A673 (cell line): ENCODE measurements around the gene LCN1. TPM values are rescaled to one million over a fixed set of nuclear protein-coding genes. Genes with fewer than 3 reads are reported as not detected.

Experiments
- BruUV-seq: library from RNA; stranded (reverse); fragments of 400-500 nt; replicated peaks from 2 replicates; lab custom pipeline; 2021; lab: Mats Ljungman, UMichigan
- CTCF ChIA-PET: fragments of 300-600 bp; sonication (Branson Sonifier 250); formaldehyde crosslinking; loops from one replicate; lab custom pipeline; 2022; ENCODE audit warnings: antibody characterized with exemption; lab: Charles Lee
- POLR2A ChIA-PET: fragments of 300-600 bp; sonication (Branson Sonifier 250); formaldehyde crosslinking; loops from one replicate; lab custom pipeline; 2022; ENCODE audit warnings: antibody characterized with exemption; ENCODE audit not compliant: low non-redundant PET; lab: Charles Lee
- DNase-seq: peaks from one replicate; pipeline ENCODE4 v3.0.0-alpha.2; 2015; ENCODE audit warnings: low spot score
- H3K27ac ChIP-seq: fragments of 200-600 bp; sonication (generic); 2 replicates; pipeline ENCODE4 v1.5.1; 2016; ENCODE audit warnings: mixed run types, low read depth, mild to moderate bottlenecking, mixed read lengths, antibody characterized with exemption, low read length; ENCODE audit not compliant: poor library complexity, severe bottlenecking
- H3K27me3 ChIP-seq: fragments of 200-600 bp; sonication (generic); replicated peaks from 2 replicates; pipeline ENCODE4 v1.6.1; 2017; ENCODE audit warnings: mixed run types, low read depth, mild to moderate bottlenecking, mixed read lengths, antibody characterized with exemption, low read length; ENCODE audit not compliant: insufficient read depth, poor library complexity
- H3K36me3 ChIP-seq: fragments of 200-600 bp; sonication (generic); 2 replicates; pipeline ENCODE4 v1.6.1; 2016; ENCODE audit warnings: mixed run types, mild to moderate bottlenecking, mixed read lengths, antibody characterized with exemption, low read length; ENCODE audit not compliant: insufficient read depth, poor library complexity, severe bottlenecking
- H3K4me1 ChIP-seq: fragments of 200-600 bp; sonication (generic); 2 replicates; pipeline ENCODE4 v1.6.1; 2017; ENCODE audit warnings: mixed run types, mild to moderate bottlenecking, mixed read lengths, antibody characterized with exemption, low read length; ENCODE audit not compliant: insufficient read depth, poor library complexity, severe bottlenecking
- H3K4me3 ChIP-seq: fragments of 200-600 bp; sonication (generic); 2 replicates; pipeline ENCODE4 v1.5.1; 2016; ENCODE audit warnings: low read depth, mixed run types, mild to moderate bottlenecking, mixed read lengths, low read length; ENCODE audit not compliant: poor library complexity, severe bottlenecking
- H3K9me3 ChIP-seq: fragments of 200-600 bp; sonication (generic); 2 replicates; pipeline ENCODE4 v1.6.1; 2016; ENCODE audit warnings: mixed run types, low read depth, mild to moderate bottlenecking, mixed read lengths, antibody characterized with exemption, low read length; ENCODE audit not compliant: poor library complexity, severe bottlenecking
- EZH2 ChIP-seq: fragments of 200-600 bp; sonication (generic); IDR thresholded peaks from 2 replicates; pipeline ENCODE4 v1.6.1; 2017; ENCODE audit warnings: borderline replicate concordance, low read depth, mild to moderate bottlenecking, mixed read lengths, antibody characterized with exemption, low read length; ENCODE audit not compliant: poor library complexity, severe bottlenecking
- intact Hi-C: fragments of 100-400 bp; cut with micrococcal nuclease; formaldehyde crosslinking; loops from one replicate; pipeline ENCODE4 v1.10.0; 2022; ENCODE audit not compliant: unreplicated experiment
- total RNA-seq: library from RNA; stranded (reverse); gene quantifications from 2 replicates; pipeline ENCODE4 v1.2.3, GENCODE V29; 2021
- TF ChIP-seq, protein P1 (sequence below): fragments of 300-800, 200-600 bp; sonication (generic); conservative IDR thresholded peaks from 2 replicates; pipeline ENCODE4 v1.5.1; 2017; ENCODE audit warnings: low read depth, mild to moderate bottlenecking, antibody characterized with exemption, low read length, moderate library complexity, mixed read lengths

Gene LCN1
- total RNA-seq, 1 experiment from 2014 or later: not detected

DNA sequence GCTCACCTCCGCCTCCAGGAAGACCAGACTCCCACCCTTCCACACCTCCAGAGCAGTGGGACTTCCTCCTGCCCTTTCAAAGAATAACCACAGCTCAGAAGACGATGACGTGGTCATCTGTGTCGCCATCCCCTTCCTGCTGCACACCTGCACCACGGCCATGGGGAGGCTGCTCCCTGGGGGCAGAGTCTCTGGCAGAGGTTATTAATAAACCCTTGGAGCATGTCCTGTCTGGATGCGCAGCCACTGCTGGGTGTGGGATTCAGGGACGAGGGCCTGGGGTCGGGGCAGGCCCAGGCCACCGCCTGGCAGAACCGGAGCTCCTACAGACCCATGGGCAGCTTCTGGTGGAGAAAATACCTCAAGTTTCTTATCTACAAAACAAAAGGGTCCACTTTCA lies 45.3 kb downstream of the LCN1 start:
- no peak for TF ChIP-seq EZH2
- TF ChIP-seq, protein P1, sequence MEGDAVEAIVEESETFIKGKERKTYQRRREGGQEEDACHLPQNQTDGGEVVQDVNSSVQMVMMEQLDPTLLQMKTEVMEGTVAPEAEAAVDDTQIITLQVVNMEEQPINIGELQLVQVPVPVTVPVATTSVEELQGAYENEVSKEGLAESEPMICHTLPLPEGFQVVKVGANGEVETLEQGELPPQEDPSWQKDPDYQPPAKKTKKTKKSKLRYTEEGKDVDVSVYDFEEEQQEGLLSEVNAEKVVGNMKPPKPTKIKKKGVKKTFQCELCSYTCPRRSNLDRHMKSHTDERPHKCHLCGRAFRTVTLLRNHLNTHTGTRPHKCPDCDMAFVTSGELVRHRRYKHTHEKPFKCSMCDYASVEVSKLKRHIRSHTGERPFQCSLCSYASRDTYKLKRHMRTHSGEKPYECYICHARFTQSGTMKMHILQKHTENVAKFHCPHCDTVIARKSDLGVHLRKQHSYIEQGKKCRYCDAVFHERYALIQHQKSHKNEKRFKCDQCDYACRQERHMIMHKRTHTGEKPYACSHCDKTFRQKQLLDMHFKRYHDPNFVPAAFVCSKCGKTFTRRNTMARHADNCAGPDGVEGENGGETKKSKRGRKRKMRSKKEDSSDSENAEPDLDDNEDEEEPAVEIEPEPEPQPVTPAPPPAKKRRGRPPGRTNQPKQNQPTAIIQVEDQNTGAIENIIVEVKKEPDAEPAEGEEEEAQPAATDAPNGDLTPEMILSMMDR: no peak
- Histone ChIP-seq H3K9me3 (peaks cover 6% of the 10 kb centered on the region), H3K4me3 (no peak overlapping the region), H3K4me1 (no peaks in the 10 kb centered on the region), H3K27ac (no peak overlapping the region), H3K36me3 (no peaks in the 10 kb centered on the region), H3K27me3 (peaks cover 42% of the 10 kb centered on the region)
- no TSS peak for BruUV-seq
- ChIA-PET POLR2A (interaction anchor here (0.8 kb wide), 1 partner anchor 10 kb away, joined by 4 read pairs; no protein-coding TSS in a partner anchor), CTCF (no interaction called here)
- DNase-seq: no peak
- intact Hi-C loops: no loop called here

GRCh38 chr9:135567311-135567710 lies 46.1 kb downstream of the LCN1 start:
- ChIA-PET CTCF (no interaction called here), POLR2A (interaction anchor here (0.8 kb wide), 1 partner anchor 11 kb away, joined by 4 read pairs; no protein-coding TSS in a partner anchor)
- no TSS peak for BruUV-seq
- Histone ChIP-seq H3K36me3 (no peaks in the 10 kb centered on the region), H3K4me1 (no peaks in the 10 kb centered on the region), H3K9me3 (peaks cover 6% of the 10 kb centered on the region), H3K4me3 (no peak overlapping the region), H3K27ac (no peak overlapping the region), H3K27me3 (peaks cover 45% of the 10 kb centered on the region)
- no peak for DNase-seq
- TF ChIP-seq, protein P1: no peak
- no peak for TF ChIP-seq EZH2
- intact Hi-C loops: no loop called here

- no peak for DNase-seq
- ChIA-PET CTCF (no interaction called here), POLR2A (no interaction called here)
- no peak overlapping the region for H3K4me3 ChIP-seq
- peaks cover 6% of the 10 kb centered on the region for H3K9me3 ChIP-seq
- no peaks in the 10 kb centered on the region for H3K4me1 ChIP-seq
- no peak overlapping the region for H3K27ac ChIP-seq
- no peaks in the 10 kb centered on the region for H3K36me3 ChIP-seq
- intact Hi-C loops: no loop called here
- TF ChIP-seq EZH2: no peak
- TF ChIP-seq, protein P1: no peak
- BruUV-seq: no TSS peak
- H3K27me3 ChIP-seq: peaks cover 45% of the 10 kb centered on the region
These were observed 46.8 kb downstream of the LCN1 start for GRCh38 chr9:135568026-135568425.
